Measurements from ENCODE around the gene CRIM1. TPM values are rescaled to one million over a fixed set of nuclear protein-coding genes. Genes with fewer than 3 reads are reported as not detected.

CRIM1 gene
- total and polyA plus RNA-seq, 4 donors: 2.2 to 22.1 (median 9.6) TPM

- no peak overlapping the region for H3K9ac ChIP-seq (ENCODE audit: low read depth in 1 of 2, low read length in 2 of 2)
- 90% methylated on average over 6 of the region's 6 CpGs for WGBS
- TF ChIP-seq GABPA (IDR thresholded peaks at IDR 0.05 in 1 of 2, conservative IDR thresholded peaks at IDR 0.05 in 1 of 2) (no peak), RXRA (IDR thresholded peaks at IDR 0.05) (no peak), EGR1 (IDR thresholded peaks at IDR 0.05; ENCODE audit: low read depth in 2 of 2) (no peak), TAF1 (conservative IDR thresholded peaks at IDR 0.05) (no peak), JUND (IDR thresholded peaks at IDR 0.05) (no peak), SP1 (IDR thresholded peaks at IDR 0.05) (no peak), ZBTB33 (IDR thresholded peaks at IDR 0.05) (no peak), NR2F2 (IDR thresholded peaks at IDR 0.05) (no peak)
- TF ChIP-seq, protein P1, sequence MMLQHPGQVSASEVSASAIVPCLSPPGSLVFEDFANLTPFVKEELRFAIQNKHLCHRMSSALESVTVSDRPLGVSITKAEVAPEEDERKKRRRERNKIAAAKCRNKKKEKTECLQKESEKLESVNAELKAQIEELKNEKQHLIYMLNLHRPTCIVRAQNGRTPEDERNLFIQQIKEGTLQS (IDR thresholded peaks at IDR 0.05): no peak
Observed at GRCh38 chr2:36544638-36545338, 189.2 kb downstream of the CRIM1 start.

GRCh38 chr2:36545871-36546416, 190.4 kb downstream of the CRIM1 start:
- 3% methylated on average over 1 of the region's 1 CpG for WGBS
- DNase-seq (ENCODE audit: low spot score): no peak
- H3K4me1 ChIP-seq (ENCODE audit: control insufficient read depth in 4 of 4, insufficient read depth in 4 of 4, low read length in 3 of 4): no peaks in the 10 kb centered on the region
- TF ChIP-seq HNF4A (conservative IDR thresholded peaks at IDR 0.05) (no peak), RXRA (IDR thresholded peaks at IDR 0.05) (no peak)
- H3K4me3 ChIP-seq (ENCODE audit: low read depth in 1 of 3, low read length in 3 of 3): no peak overlapping the region
- no peaks in the 10 kb centered on the region for H3K27me3 ChIP-seq (ENCODE audit: control insufficient read depth in 4 of 4, insufficient read depth in 4 of 4, low read length in 3 of 4)
- H3K9me3 ChIP-seq (ENCODE audit: control insufficient read depth in 4 of 4, low read length in 3 of 4): no peaks in the 10 kb centered on the region
- H3K36me3 ChIP-seq (ENCODE audit: control insufficient read depth in 4 of 4, insufficient read depth in 3 of 4, low read depth in 1 of 4, low read length in 3 of 4): peaks cover 2 to 9% (median 7%) of the 10 kb centered on the region in 4 donors
- no peak overlapping the region for H3K9ac ChIP-seq (ENCODE audit: low read depth in 1 of 2, low read length in 2 of 2)
- no peak overlapping the region for H3K27ac ChIP-seq (ENCODE audit: low read depth in 1 of 2, low read length in 2 of 2)

More at GRCh38 chr2:36544638-36545338, 189.2 kb downstream of the CRIM1 start:
- no peaks in the 10 kb centered on the region for H3K4me1 ChIP-seq (ENCODE audit: control insufficient read depth in 4 of 4, insufficient read depth in 4 of 4, low read length in 3 of 4)
- peaks cover 0 to 9% (median 5%) of the 10 kb centered on the region in 4 donors for H3K36me3 ChIP-seq (ENCODE audit: control insufficient read depth in 4 of 4, insufficient read depth in 3 of 4, low read depth in 1 of 4, low read length in 3 of 4)
- no peak overlapping the region for H3K4me3 ChIP-seq (ENCODE audit: low read depth in 1 of 3, low read length in 3 of 3)
- H3K9me3 ChIP-seq (ENCODE audit: control insufficient read depth in 4 of 4, low read length in 3 of 4): no peaks in the 10 kb centered on the region
- no peak for DNase-seq (ENCODE audit: low spot score)
- no peak overlapping the region for H3K27ac ChIP-seq (ENCODE audit: low read depth in 1 of 2, low read length in 2 of 2)
- H3K27me3 ChIP-seq (ENCODE audit: control insufficient read depth in 4 of 4, insufficient read depth in 4 of 4, low read length in 3 of 4): no peaks in the 10 kb centered on the region

DNA sequence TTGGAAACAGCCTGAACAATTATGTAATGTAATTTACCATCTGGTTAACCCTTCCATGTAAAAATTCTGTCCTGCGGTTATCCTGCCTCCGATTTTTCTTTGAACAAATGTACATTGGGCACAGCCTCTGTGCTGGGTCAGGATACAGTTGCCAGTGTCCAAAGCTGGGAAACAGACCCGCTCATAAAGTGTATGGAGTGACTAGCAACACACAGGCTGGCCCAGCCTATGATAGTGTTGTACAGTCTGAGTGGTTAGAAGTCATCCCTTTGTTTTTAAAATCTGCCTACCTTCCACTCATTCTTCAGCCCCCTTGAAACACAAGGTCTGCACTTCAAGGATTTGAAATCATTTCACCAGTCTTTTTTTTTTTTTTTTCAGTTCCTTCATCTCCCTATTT, 192.3 kb downstream of the CRIM1 start:
- no peak overlapping the region for H3K27ac ChIP-seq (ENCODE audit: low read depth in 1 of 2, low read length in 2 of 2)
- H3K36me3 ChIP-seq (ENCODE audit: control insufficient read depth in 4 of 4, insufficient read depth in 3 of 4, low read depth in 1 of 4, low read length in 3 of 4): peaks cover 2 to 22% (median 17%) of the 10 kb centered on the region in 4 donors
- no peak for DNase-seq (ENCODE audit: low spot score)
- H3K9me3 ChIP-seq (ENCODE audit: control insufficient read depth in 4 of 4, low read length in 3 of 4): no peaks in the 10 kb centered on the region
- no peaks in the 10 kb centered on the region for H3K4me1 ChIP-seq (ENCODE audit: control insufficient read depth in 4 of 4, insufficient read depth in 4 of 4, low read length in 3 of 4)
- no peak overlapping the region for H3K9ac ChIP-seq (ENCODE audit: low read depth in 1 of 2, low read length in 2 of 2)
- 99% methylated on average over 3 of the region's 3 CpGs for WGBS
- TF ChIP-seq FOXA2 (IDR thresholded peaks at IDR 0.05) (no peak), HNF4G (IDR thresholded peaks at IDR 0.05) (no peak), FOXA1 (IDR thresholded peaks at IDR 0.05) (no peak), TAF1 (conservative IDR thresholded peaks at IDR 0.05) (no peak), HNF4A (conservative IDR thresholded peaks at IDR 0.05) (no peak), SP1 (IDR thresholded peaks at IDR 0.05) (no peak), RXRA (IDR thresholded peaks at IDR 0.05) (no peak), YY1 (IDR thresholded peaks at IDR 0.05) (no peak)
- TF ChIP-seq, protein P2, sequence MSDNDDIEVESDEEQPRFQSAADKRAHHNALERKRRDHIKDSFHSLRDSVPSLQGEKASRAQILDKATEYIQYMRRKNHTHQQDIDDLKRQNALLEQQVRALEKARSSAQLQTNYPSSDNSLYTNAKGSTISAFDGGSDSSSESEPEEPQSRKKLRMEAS (IDR thresholded peaks at IDR 0.05): no peak
- TF ChIP-seq, protein P1 (IDR thresholded peaks at IDR 0.05): no peak
- no peak overlapping the region for H3K4me3 ChIP-seq (ENCODE audit: low read depth in 1 of 3, low read length in 3 of 3)
- no peaks in the 10 kb centered on the region for H3K27me3 ChIP-seq (ENCODE audit: control insufficient read depth in 4 of 4, insufficient read depth in 4 of 4, low read length in 3 of 4)
